ENCODE results near the gene PNPO. TPM values are rescaled to one million over a fixed set of nuclear protein-coding genes. Genes with fewer than 3 reads are reported as not detected.

The PNPO gene
- total RNA-seq, 1 experiment from 2014 or later = 110 TPM

- Mint-ChIP-seq H3K9me3 (ENCODE audit: unreplicated experiment) (no peaks in the 10 kb centered on the region), H3K4me1 (ENCODE audit: low read depth, unreplicated experiment) (peaks cover 43% of the 10 kb centered on the region), H3K36me3 (ENCODE audit: insufficient read depth, unreplicated experiment) (peaks cover 19% of the 10 kb centered on the region), H3K27ac (ENCODE audit: unreplicated experiment) (no peak overlapping the region), H3K4me3 (ENCODE audit: unreplicated experiment) (no peak overlapping the region), H3K27me3 (ENCODE audit: insufficient read depth, unreplicated experiment) (no peaks in the 10 kb centered on the region)
- CTCF ChIA-PET = interaction anchor here (4.6 to 7.0 kb wide), 3 partner anchors 11 to 25 kb away, joined by 157 to 219 read pairs (median 172); partner anchors contain the start of genes PNPO and PRR15L
- POLR2A ChIA-PET = interaction anchor here (0.5 to 1.2 kb wide), 3 partner anchors 8 to 914 kb away, joined by 3 to 6 read pairs (median 4); no protein-coding TSS in a partner anchor
- DNase-seq = no peak
- no peak for TF ChIP-seq CTCF (IDR thresholded peaks at IDR 0.05; ENCODE audit: insufficient read depth in 1 of 2, low read depth in 1 of 2, low read length in 1 of 2, severe bottlenecking in 1 of 2, unreplicated experiment in 1 of 2)
- Histone ChIP-seq H3K9me3 (no peaks in the 10 kb centered on the region), H3K4me3 (ENCODE audit: low read depth, low read length) (no peak overlapping the region), H3K27me3 (replicated peaks; ENCODE audit: control insufficient read depth, insufficient read depth, low read length) (no peaks in the 10 kb centered on the region), H3K4me1 (peaks cover 59% of the 10 kb centered on the region), H3K36me3 (ENCODE audit: control insufficient read depth, insufficient read depth, low read length) (0 out of 2 replicates have a peak, but pooled peaks cover 2% of the 10 kb centered on the region)
- intact Hi-C loops (cut with micrococcal nuclease; ENCODE audit: unreplicated experiment) = no loop called here
- BruUV-seq (replicated peaks) = no TSS peak
Measured at GRCh38 chr17:47968836-47969235, 27.5 kb downstream of the PNPO start.

- no TSS peak for BruUV-seq (replicated peaks)
- Mint-ChIP-seq H3K36me3 (ENCODE audit: insufficient read depth, unreplicated experiment) (peaks cover 24% of the 10 kb centered on the region), H3K27me3 (ENCODE audit: insufficient read depth, unreplicated experiment) (no peaks in the 10 kb centered on the region), H3K4me3 (ENCODE audit: unreplicated experiment) (peak overlapping the region; percentile 94), H3K9me3 (ENCODE audit: unreplicated experiment) (no peaks in the 10 kb centered on the region), H3K4me1 (ENCODE audit: low read depth, unreplicated experiment) (peaks cover 32% of the 10 kb centered on the region), H3K27ac (ENCODE audit: unreplicated experiment) (peak overlapping the region; percentile 92)
- H3K4me1 ChIP-seq = peaks cover 48% of the 10 kb centered on the region
- H3K27me3 ChIP-seq (replicated peaks; ENCODE audit: control insufficient read depth, insufficient read depth, low read length) = no peaks in the 10 kb centered on the region
- intact Hi-C loops (cut with micrococcal nuclease; ENCODE audit: unreplicated experiment) = loop anchor here (1.0 to 2.0 kb wide), 6 partner anchors 13 to 129 kb away; partner anchors contain the start of genes NFE2L1, PRR15L and SCRN2
- DNase-seq = no peak
- ChIA-PET POLR2A (interaction anchor here (0.5 to 3.2 kb wide), 31 partner anchors 10 to 237 kb away, joined by 3 to 70 read pairs (median 5); partner anchors contain the start of genes LRRC46, MRPL10, NFE2L1 and PNPO), CTCF (interaction anchor here (0.5 to 7.0 kb wide), 51 partner anchors 11 to 1026 kb away, joined by 3 to 219 read pairs (median 5); partner anchors contain the start of genes CBX1, LRRC46, MRPL10 and NFE2L1)
- TF ChIP-seq CTCF (IDR thresholded peaks at IDR 0.05; ENCODE audit: insufficient read depth in 1 of 2, low read depth in 1 of 2, low read length in 1 of 2, severe bottlenecking in 1 of 2, unreplicated experiment in 1 of 2) = no peak
- peak overlapping the region; percentile 26 for H3K4me3 ChIP-seq (ENCODE audit: low read depth, low read length)
- H3K9me3 ChIP-seq = no peaks in the 10 kb centered on the region
- 0 out of 2 replicates have a peak, but pooled peaks cover 2% of the 10 kb centered on the region for H3K36me3 ChIP-seq (ENCODE audit: control insufficient read depth, insufficient read depth, low read length)
Measured at GRCh38 chr17:47969930-47970724, 28.8 kb downstream of the PNPO start.

All from Caco-2 (cell line).